Measurements from ENCODE around the gene PDGFC.

GRCh38 chr4:156875704-156876103 is 95.9 kb downstream of the PDGFC start:
- no peak for TF ChIP-seq CTCF (IDR thresholded peaks at IDR 0.05 in 2 of 3, conservative IDR thresholded peaks at IDR 0.05 in 1 of 3; ENCODE audit: borderline replicate concordance in 1 of 3, insufficient read depth in 1 of 3, low read depth in 2 of 3, low read length in 2 of 3)
- no peak for TF ChIP-seq RAD21 (IDR thresholded peaks at IDR 0.05; ENCODE audit: low read depth)
- TF ChIP-seq SIN3A (IDR thresholded peaks at IDR 0.05; ENCODE audit: low read depth) = no peak
- no peak for TF ChIP-seq POLR2AphosphoS5 (IDR thresholded peaks at IDR 0.05; ENCODE audit: low read depth, low read length)
- TF ChIP-seq POLR2A (IDR thresholded peaks at IDR 0.05; ENCODE audit: borderline replicate concordance, extremely low read depth, insufficient read depth, insufficient read length) = no peak
- TF ChIP-seq EZH2 (IDR thresholded peaks at IDR 0.05) = no peak
- TF ChIP-seq EZH2phosphoT487 (IDR thresholded peaks at IDR 0.05; ENCODE audit: borderline replicate concordance) = no peak
- no peak for TF ChIP-seq ELF1 (IDR thresholded peaks at IDR 0.05; ENCODE audit: borderline replicate concordance, low read depth)
- no peak for TF ChIP-seq SRF (IDR thresholded peaks at IDR 0.05; ENCODE audit: low read depth)
- TF ChIP-seq MAX (IDR thresholded peaks at IDR 0.05) = no peak
- TF ChIP-seq TCF7L2 (IDR thresholded peaks at IDR 0.05; ENCODE audit: borderline replicate concordance, extremely low read depth, insufficient read depth, insufficient read length) = no peak
- TF ChIP-seq EGR1 (IDR thresholded peaks at IDR 0.05; ENCODE audit: low read depth) = no peak
- no peak for TF ChIP-seq FOSL1 (IDR thresholded peaks at IDR 0.05; ENCODE audit: low read depth)
